ENCODE results near the gene SZT2.

The SZT2 gene

GRCh38 chr1:43503534-43503933, 113.8 kb downstream of the SZT2 start:
- TF ChIP-seq, protein P1, sequence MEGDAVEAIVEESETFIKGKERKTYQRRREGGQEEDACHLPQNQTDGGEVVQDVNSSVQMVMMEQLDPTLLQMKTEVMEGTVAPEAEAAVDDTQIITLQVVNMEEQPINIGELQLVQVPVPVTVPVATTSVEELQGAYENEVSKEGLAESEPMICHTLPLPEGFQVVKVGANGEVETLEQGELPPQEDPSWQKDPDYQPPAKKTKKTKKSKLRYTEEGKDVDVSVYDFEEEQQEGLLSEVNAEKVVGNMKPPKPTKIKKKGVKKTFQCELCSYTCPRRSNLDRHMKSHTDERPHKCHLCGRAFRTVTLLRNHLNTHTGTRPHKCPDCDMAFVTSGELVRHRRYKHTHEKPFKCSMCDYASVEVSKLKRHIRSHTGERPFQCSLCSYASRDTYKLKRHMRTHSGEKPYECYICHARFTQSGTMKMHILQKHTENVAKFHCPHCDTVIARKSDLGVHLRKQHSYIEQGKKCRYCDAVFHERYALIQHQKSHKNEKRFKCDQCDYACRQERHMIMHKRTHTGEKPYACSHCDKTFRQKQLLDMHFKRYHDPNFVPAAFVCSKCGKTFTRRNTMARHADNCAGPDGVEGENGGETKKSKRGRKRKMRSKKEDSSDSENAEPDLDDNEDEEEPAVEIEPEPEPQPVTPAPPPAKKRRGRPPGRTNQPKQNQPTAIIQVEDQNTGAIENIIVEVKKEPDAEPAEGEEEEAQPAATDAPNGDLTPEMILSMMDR (IDR thresholded peaks at IDR 0.05; ENCODE audit: low read length, missing control alignments) = no peak
- H3K4me3 ChIP-seq (replicated peaks; ENCODE audit: low read depth, low read length) = no peak overlapping the region
- DNase-seq (ENCODE audit: low read depth) = no peak
